ENCODE results near the gene SLC40A1. TPM values are rescaled to one million over a fixed set of nuclear protein-coding genes. Genes with fewer than 3 reads are reported as not detected.

SLC40A1 gene
- total and polyA plus RNA-seq, 2 of the 13 experiments (the other 11 are each of a cell fraction or from before 2014, with no cell fraction given) = 10.6 to 24.9 TPM

GRCh38 chr2:189581354-189582139 is 961 bp upstream of the SLC40A1 start:
- H3K36me3 ChIP-seq (replicated peaks in 1 of 2; ENCODE audit: control insufficient read depth in 1 of 2, insufficient read depth in 2 of 2, low read length in 2 of 2) = no peaks in the 10 kb centered on the region
- ChIA-PET POLR2A (interaction anchor here (1.0 to 2.8 kb wide), 23 partner anchors 9 to 181 kb away, joined by 3 to 26 read pairs (median 10); partner anchors contain the start of gene OSGEPL1), CTCF (ENCODE audit: low intra/inter-chr PET ratio, low total read pairs) (no interaction called here)
- in situ Hi-C loops (cut with HindIII; ENCODE audit: extremely low pct_ligation_motif_present, low pct_unique_long_range_greater_than_20kb) (no loop called here), intact Hi-C loops (cut with micrococcal nuclease; ENCODE audit: unreplicated experiment) (loop anchor here (1.0 to 2.0 kb wide), 4 partner anchors 8 to 115 kb away; no protein-coding TSS in a partner anchor)
- peak overlapping the region; percentile 64 to 78 (median 77) for H3K4me3 ChIP-seq (replicated peaks in 1 of 3; ENCODE audit: insufficient read depth in 1 of 3, low read depth in 2 of 3, low read length in 3 of 3)
- H3K27me3 ChIP-seq (ENCODE audit: control insufficient read depth in 1 of 2, insufficient read depth in 2 of 2, low read length in 2 of 2) = peaks cover 0 to 11% of the 10 kb centered on the region in 2 experiments; a peak in 2 of 5 replicates
- WGBS (ENCODE audit: low lambda C conversion rate) = 1% methylated on average over 22 of the region's 22 CpGs
- H2AFZ ChIP-seq (ENCODE audit: low read length) = peak overlapping the region; percentile 10
- ATAC-seq (peak; percentile 57), DNase-seq (ENCODE audit: low spot score) (peak; percentile 62), FAIRE-seq (no peak)
- H4K20me1 ChIP-seq (ENCODE audit: insufficient read depth, low read length) = no peaks in the 10 kb centered on the region
- H3K27ac ChIP-seq (ENCODE audit: extremely low read length, insufficient read depth, low read length) = peak overlapping the region; percentile 56
- no TSS peak for BruUV-seq (replicated peaks)
- peak overlapping the region; percentile 74 for H3K9ac ChIP-seq (ENCODE audit: insufficient read depth, low read depth, low read length)
- H3K4me2 ChIP-seq (ENCODE audit: low read depth, low read length) = peak overlapping the region; percentile 96
- H3K79me2 ChIP-seq (ENCODE audit: insufficient read depth, low read length) = peaks cover 2% of the 10 kb centered on the region
- peaks cover 59% of the 10 kb centered on the region for H3K4me1 ChIP-seq (ENCODE audit: insufficient read depth, low read length)
- no peaks in the 10 kb centered on the region for H3K9me3 ChIP-seq (ENCODE audit: low read length)
- TF ChIP-seq IKZF4 (CRISPR knock-in tag; IDR thresholded peaks at IDR 0.05; ENCODE audit: borderline replicate concordance, low read depth, not compliant biosample characterization) (peak; percentile 52), U2AF2 (IDR thresholded peaks at IDR 0.05; ENCODE audit: low read depth, low read length) (no peak), NR2F1 (CRISPR knock-in tag; IDR thresholded peaks at IDR 0.05) (0 out of 4 replicates have a peak, but pooled peaks of 1 of the 2 experiments have one; percentile 33), ZBTB42 (CRISPR knock-in tag; IDR thresholded peaks at IDR 0.05) (0 out of 2 replicates have a peak, but pooled peaks have one; percentile 43), SIN3A (IDR thresholded peaks at IDR 0.05; ENCODE audit: borderline replicate concordance, low read depth, low read length) (0 out of 2 replicates have a peak, but pooled peaks have one; percentile 29), ZNF580 (CRISPR knock-in tag; IDR thresholded peaks at IDR 0.05; ENCODE audit: borderline replicate concordance, low read depth) (no peak), HDAC2 (CRISPR knock-in tag; IDR thresholded peaks at IDR 0.05) (peak; percentile 32), ZBTB39 (CRISPR knock-in tag; IDR thresholded peaks at IDR 0.05) (peak; percentile 29; the same call in 1 of the 2 replicates), CCDC6 (CRISPR knock-in tag; IDR thresholded peaks at IDR 0.05) (0 out of 2 replicates have a peak, but pooled peaks have one; percentile 6), NAIF1 (CRISPR knock-in tag; IDR thresholded peaks at IDR 0.05; ENCODE audit: borderline replicate concordance) (peak; percentile 75; the same call in 1 of the 2 replicates), HOMEZ (CRISPR knock-in tag; IDR thresholded peaks at IDR 0.05; ENCODE audit: low read depth) (0 out of 2 replicates have a peak, but pooled peaks have one; percentile 11), XBP1 (CRISPR knock-in tag; IDR thresholded peaks at IDR 0.05) (no peak), ZNF44 (CRISPR knock-in tag; IDR thresholded peaks at IDR 0.05) (0 out of 2 replicates have a peak, but pooled peaks have one; percentile 71), PAXIP1 (CRISPR knock-in tag; conservative IDR thresholded peaks at IDR 0.05) (peak; percentile 33), ZNF33B (CRISPR knock-in tag; IDR thresholded peaks at IDR 0.05) (0 out of 2 replicates have a peak, but pooled peaks have one; percentile 62)
